DMS53 treated with DMSO at 0.1 percent for 48 hours (cell line): ENCODE measurements around the gene MYH6.
"Not testable (repeated sequence)": the region's sequence is repeated elsewhere in the genome, so short reads cannot be mapped to it uniquely, and the experiment has no call there.

Source experiments
- DNase-seq: peaks from one replicate; lab custom pipeline; 2025; ENCODE audit not compliant: unreplicated experiment; lab: John Stamatoyannopoulos, UW

Gene MYH6

DNA sequence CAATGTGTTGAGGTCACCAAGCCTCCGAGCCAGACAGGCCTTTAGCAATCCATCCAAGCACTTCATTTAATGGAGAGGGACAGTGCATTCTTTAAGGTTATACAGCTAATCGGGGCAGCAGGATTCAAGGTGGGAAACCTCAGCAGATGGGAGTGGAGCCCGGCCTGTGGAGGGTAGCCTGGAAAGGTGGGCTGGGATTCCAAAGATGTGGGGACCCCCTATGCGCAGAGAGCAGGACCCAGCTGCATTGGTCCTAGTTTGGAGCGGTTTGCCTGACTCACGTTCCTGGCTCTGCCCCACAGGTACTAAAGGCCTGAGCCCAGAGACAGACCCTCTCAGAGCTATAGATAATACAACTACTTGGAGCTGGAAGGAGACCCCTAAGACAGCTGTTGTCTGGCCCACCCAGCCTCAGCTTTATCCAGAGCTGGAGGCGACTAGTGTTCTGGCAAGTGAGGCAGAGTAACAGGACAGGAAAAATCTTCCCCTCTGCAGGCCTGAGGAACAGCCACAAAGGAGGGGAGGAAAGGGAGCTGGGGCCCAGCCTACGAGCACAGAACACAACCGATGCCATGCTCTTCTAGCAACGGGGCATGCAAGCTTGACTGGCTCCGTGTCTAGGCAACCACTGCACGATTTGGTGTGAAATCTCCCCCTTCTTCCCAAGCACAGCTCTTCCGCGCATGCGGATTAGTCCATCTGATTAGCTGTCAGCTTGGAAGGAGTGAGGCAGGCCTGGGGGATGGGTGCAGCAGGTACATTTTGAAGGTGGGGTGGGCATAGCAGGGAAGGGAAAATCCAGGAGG is 28.5 kb upstream of the MYH6 start:
- no peak for DNase-seq

GRCh38 chr14:23435543-23436326 is 27.7 kb upstream of the MYH6 start, which contains the start of gene MYH7:
Gene MYH7, minus strand, starts transcription at chr14:23435660. Its CDS starts 1,928 bp downstream, at chr14:23433732.
- no peak for DNase-seq

- DNase-seq, result no peak
Measured at GRCh38 chr14:23434488-23435222, 26.6 kb upstream of the MYH6 start.

GRCh38 chr14:23433457-23433856 is 25.4 kb upstream of the MYH6 start:
- no peak for DNase-seq

- no peak for DNase-seq
Measured at GRCh38 chr14:23432946-23433345, 24.9 kb upstream of the MYH6 start.

DNA sequence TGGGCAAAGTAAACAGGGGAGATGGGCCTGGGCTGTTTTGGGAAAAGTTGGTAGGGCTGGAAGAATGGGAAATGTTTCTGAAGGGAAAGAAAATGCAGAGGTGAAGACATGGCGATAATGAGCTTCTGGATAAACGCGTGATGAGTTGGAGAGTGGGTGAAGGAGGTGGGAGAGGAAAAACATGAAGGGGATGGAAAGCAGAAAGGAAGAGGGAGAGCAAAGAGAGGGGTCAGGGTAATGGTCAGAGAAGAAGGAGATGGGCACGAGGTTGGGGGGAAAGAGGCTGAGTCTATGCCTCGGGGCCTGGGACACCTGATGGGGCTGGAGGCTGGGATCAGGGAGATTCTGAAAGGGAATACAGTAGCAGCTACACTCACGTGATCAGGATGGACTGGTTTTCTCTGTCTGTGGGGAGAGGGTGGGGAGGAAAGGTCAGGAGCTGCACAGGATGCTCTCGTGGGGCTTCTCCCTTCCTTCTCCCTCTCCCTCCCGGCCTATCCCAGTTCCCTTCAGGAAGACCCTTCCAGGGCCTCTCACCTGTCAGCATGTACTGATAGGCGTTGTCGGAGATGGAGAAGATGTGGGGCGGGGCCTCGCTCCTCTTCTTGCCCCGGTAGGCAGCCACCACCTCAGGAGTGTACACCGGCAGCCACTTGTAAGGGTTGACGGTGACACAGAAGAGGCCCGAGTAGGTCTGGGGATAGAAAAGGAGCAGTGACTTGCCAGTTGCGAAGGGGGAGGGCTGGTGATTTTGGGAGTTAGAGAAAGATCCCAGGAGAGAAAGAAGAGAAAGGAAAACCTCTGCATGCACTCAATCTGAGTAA is 24.2 kb upstream of the MYH6 start:
- DNase-seq, result no peak

DNA sequence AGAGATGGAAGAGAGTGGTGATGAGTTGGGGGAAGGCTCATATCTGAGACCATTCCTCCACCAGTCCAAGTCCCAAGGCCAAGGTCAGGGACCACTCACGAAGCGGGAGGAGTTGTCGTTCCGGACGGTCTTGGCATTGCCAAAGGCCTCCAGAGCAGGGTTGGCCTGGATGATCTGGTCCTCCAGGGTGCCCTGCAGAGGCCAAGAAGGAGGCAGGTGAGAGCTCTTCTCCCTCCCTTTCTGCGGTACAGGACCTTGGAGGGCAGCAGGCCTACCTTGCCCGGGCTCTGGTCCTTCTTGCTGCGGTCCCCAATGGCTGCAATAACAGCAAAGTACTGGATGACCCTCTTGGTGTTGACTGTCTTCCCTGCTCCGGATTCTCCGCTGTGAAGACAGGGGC is 23.4 kb upstream of the MYH6 start:
- DNase-seq, result no peak

DNA sequence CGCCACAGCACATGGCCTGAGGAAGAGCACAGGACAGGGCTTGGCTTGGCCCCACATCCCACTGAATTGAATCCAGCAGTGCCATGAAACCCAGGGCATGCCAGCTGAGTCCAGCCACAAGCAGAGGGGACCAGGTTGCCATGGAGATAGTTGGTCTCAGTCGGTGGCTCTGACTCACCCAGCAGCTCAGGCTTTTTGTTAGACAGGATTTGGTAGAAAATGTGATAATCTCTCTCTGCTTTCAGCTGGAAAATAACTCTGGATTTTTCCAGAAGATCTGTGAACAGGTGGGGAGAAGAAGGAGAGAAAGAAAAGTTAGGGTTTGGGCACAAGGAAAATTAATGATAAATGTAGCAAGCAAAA is 22.6 kb upstream of the MYH6 start:
- DNase-seq, result peak; percentile 6

- DNase-seq, result no peak
Measured at GRCh38 chr14:23430016-23430722, 22.1 kb upstream of the MYH6 start.

- no peak for DNase-seq
Measured at GRCh38 chr14:23428686-23429495, 20.8 kb upstream of the MYH6 start.

DNA sequence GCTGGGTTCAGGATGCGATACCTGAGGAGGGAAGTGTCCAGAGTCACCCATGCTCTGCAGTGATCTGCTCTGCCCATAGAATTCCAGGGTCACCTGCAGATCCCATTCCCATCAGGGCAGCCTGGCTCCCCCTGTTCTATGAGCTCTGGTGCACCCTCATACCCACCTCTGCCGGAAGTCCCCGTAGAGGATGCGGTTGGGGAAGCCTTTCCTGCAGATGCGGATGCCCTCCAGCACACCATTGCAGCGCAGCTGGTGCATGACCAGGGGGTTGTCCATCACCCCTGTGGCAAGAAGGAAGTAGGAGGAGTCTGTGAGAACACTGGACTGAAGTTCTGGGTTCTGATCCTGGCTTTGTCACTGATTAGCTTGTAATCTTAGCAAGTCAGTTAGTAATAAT is 17.7 kb upstream of the MYH6 start:
- not testable (repeated sequence) for DNase-seq

- no peak for DNase-seq
Measured at GRCh38 chr14:23425169-23425568, 17.1 kb upstream of the MYH6 start.

DNA sequence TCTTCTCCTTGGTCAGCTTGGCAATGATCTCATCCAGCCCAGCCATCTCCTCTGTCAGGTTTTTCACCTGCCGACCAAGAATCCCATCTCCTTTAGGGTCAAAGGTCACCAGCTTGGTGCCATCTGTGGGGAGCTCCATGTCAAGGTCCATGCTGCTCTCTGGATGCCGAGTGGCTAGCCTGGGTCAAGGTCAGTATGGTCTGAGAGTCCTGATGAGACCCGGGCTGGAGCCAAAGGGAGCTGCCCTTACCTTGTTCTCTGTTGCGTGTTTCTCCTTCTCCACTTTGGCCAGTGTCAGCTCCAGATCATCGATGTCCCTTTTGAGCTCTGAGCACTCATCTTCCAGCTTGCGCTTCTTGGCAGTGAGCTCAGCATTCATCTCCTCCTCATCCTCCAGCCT is 15.6 kb upstream of the MYH6 start:
- DNase-seq, result no peak

DNA sequence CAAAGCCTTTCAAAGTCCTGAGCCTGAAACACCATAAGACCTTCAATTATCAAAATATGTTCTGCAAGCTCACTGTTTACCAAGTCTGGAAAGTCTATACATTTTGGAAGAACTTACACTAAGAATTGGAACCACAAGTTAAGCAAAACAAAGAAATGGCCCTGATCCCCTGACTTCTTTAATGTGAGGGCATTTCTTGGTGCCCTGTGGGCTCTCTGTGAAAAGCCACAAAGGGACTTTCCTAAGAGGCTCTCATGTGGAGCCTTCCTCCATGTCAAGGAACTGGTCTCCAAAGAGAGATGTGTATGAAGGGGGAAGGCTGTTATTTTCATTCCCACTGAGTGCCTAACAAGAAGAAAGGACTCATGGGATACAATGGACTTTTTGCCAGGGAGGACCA is 13.5 kb upstream of the MYH6 start:
- no peak for DNase-seq

DNA sequence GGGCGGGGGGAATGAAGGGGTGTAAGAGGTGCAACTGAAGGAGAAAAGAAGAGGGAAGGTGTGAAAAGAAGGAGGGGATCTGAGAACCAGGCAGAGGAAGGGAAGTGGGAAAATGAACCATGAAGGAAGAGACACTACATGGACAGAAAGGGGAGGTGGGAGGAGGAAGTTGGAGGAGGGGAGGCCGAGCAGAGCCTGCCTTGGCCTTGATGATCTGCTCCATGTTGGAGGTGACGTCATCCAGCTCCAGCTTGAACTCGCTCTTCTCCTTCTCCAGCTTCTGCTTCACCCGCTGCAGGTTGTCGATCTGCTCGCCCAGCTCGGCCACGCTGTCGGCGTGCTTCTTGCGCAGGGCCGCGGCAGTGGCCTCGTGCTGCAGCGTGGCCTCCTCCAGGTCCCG is 11.6 kb upstream of the MYH6 start:
- DNase-seq, result not testable (repeated sequence)

DNA sequence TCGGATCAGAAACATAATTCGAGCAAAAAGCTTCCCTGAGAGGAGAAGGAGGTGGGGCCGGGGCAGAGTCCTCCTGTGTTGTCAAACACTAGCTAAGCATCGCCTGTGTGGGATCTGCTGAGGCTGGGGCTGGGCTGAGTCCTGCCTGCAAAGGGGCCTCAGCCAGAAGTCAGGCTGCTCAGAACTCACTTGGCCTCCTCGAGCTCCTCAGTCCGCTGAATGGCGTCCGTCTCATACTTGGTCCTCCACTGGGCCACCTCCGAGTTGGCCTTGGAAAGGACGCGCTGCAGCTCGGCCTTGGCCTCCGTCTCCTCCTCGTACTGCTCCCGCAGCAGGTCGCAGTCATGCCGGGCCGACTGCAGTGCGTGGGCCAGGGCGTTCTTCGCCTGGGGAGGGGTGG is 9.9 kb upstream of the MYH6 start:
- no peak for DNase-seq

DNA sequence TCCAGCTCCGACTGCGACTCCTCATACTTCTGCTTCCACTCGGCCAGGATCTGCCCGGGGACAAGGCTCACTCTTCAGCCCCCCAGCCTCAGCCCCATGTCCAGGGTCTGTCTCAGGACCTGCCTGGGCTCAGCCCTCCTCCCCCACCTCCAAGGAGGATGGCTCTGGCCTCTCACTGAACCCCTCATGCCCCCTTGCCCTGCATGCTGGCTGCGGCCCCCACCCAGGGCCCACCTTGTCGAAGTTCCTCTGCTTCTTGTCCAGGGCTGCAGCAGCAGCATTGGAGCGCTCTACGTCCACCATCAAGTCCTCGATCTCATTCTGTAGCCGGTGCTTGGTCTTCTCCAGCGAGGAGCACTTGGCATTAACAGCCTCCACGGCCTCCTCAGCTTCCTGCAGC is 9.2 kb upstream of the MYH6 start:
- not testable (repeated sequence) for DNase-seq

DNA sequence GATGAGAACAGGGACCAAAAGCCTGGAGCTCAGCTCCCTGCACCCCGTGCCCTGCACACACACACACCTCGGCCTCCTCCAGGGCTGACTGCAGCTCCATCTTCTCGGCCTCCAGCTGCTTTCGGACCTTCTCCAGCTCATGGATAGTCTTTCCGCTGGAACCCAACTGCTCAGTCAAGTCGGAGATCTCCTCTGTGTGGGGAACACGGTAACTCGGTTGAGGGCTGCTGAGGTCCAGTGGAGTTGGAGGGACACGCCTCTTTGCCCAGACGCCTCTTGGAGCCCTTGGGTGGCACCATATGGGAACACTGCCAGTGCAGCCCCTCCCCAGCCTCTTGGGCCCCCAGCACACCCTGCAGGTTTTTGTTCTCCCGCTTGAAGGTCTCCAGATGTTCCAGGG is 8.7 kb upstream of the MYH6 start:
- DNase-seq, result no peak
